HPDE6-E6E7 (cell line): Measurements from ENCODE around the gene S1PR2.

Source experiments
- DNase-seq: peaks from one replicate; pipeline ENCODE4 v3.0.0; 2011; ENCODE audit warnings: missing footprints; ENCODE audit errors: extremely low spot score

The S1PR2 gene

GRCh38 chr19:10230861-10231611, at the start of gene S1PR2:
S1PR2 (minus strand) TSS chr19:10231331; CDS start chr19:10224905, 6,426 bp downstream.
- peak; percentile 49 for DNase-seq

GRCh38 chr19:10279737-10280442, 48.8 kb upstream of the S1PR2 start:
- no peak for DNase-seq

GRCh38 chr19:10278935-10279334, 47.8 kb upstream of the S1PR2 start:
- no peak for DNase-seq

- DNase-seq, result no peak
These were observed 46.9 kb upstream of the S1PR2 start for GRCh38 chr19:10277795-10278589.

GRCh38 chr19:10274589-10274988, 43.5 kb upstream of the S1PR2 start:
- DNase-seq, result no peak

- no peak for DNase-seq
These were observed 40.5 kb upstream of the S1PR2 start for GRCh38 chr19:10271543-10272086.

GRCh38 chr19:10270616-10271394, 39.7 kb upstream of the S1PR2 start, which contains the start of gene ICAM1:
ICAM1 (plus strand) TSS chr19:10271120; CDS start chr19:10271160, 40 bp downstream.
- no peak for DNase-seq

GRCh38 chr19:10270180-10270615, 39.1 kb upstream of the S1PR2 start:
- no peak for DNase-seq

GRCh38 chr19:10269333-10270179, 38.4 kb upstream of the S1PR2 start:
- no peak for DNase-seq

- DNase-seq, result no peak
These were observed 36.9 kb upstream of the S1PR2 start for GRCh38 chr19:10268071-10268470.

GRCh38 chr19:10266706-10267105, 35.6 kb upstream of the S1PR2 start:
- DNase-seq, result no peak

- no peak for DNase-seq
These were observed 31.6 kb upstream of the S1PR2 start for GRCh38 chr19:10262771-10263170.

GRCh38 chr19:10260141-10260584, 29.0 kb upstream of the S1PR2 start:
- peak; percentile 64 for DNase-seq

GRCh38 chr19:10259162-10259905, 28.2 kb upstream of the S1PR2 start:
- no peak for DNase-seq

- no peak for DNase-seq
These were observed 27.1 kb upstream of the S1PR2 start for GRCh38 chr19:10258080-10258710.

GRCh38 chr19:10256970-10257615, 26.0 kb upstream of the S1PR2 start:
- no peak for DNase-seq

GRCh38 chr19:10256551-10256950, 25.4 kb upstream of the S1PR2 start:
- no peak for DNase-seq

GRCh38 chr19:10255358-10255757, 24.2 kb upstream of the S1PR2 start:
- DNase-seq, result no peak
